Germinal center (tissue), 1 donor: ENCODE results near the gene CALD1.

Experiments
- DNase-seq: peaks from one replicate; pipeline ENCODE4 v3.0.0; 2012; ENCODE audit warnings: mixed read lengths, low spot score

CALD1 gene

DNA sequence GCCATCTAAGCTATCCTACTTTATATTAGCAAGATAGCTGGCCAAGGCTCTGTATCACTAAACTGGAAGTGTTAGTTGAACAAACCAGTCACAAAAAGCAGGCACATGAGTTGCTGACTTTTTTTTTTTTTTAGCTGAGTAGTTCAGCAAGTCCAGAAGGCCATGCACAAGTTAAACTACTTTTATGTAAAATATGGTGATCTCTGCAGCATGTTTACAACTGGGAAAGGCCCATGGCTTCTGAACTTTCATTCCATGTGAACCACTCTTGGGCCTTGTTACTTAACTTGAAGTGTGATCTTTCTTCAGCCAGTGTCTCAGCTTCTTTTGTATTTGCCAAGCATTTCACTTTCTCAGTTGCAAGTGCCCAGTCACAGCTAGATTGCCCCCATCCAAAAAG is 78.5 kb downstream of the CALD1 start:
- DNase-seq = no peak

DNA sequence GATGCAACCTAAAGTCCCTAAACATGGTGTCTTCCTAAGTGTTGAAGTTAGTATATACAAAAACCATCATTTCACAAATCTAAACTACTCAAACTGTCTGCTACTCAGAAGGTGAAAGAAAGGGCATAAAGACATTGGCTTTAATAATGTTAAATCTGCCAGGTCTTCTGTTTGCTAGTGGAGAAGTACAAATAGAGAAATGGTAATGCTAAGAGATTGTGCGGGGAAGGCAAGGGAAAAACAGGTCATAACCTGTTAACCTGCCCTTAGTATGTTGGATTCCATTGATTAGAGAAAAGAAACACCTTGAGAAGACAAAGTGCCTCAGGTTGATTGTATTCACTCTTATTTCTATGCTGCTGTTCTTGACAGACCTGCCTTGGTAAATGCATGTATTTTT is 80.3 kb downstream of the CALD1 start:
- DNase-seq = no peak

DNA sequence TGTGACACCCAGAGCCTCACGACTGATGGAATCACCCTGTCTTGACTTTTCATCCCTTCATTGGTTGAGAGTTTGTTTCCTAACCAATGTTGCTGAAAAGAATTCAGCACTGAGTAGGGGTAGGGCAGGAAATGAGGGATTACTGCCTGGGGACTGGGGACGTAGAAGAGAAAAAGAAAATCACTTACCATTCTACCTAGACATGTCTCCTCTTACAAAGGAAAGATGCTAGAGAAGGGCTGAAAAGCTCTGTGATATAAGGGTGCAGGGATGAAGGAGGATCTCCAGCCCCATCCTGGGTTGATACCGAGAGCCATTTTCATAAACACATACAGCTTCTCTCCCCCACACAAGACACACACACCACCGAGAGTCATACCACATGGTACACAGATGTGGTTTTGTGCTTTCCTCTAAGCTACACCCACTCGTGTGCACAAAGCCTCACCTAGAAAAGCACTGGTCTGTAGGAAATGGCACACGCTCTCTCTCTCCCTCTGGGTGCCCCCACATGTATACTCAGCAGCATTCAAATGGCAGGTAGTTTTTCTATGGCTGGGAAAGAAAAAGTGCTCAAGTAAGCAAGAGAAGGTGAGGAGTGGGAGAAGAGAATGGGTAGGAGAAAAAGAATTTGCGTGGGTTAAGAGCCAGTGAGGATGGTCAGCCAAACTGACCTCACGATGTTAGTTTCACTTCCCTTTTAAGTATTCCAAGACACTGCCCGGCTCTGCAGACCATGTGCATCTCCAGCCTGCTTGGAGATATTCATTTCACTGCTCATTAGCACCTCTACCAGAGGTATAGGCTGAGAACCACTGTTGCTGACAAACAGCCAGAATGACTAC is 85.8 kb downstream of the CALD1 start:
- no peak for DNase-seq

DNA sequence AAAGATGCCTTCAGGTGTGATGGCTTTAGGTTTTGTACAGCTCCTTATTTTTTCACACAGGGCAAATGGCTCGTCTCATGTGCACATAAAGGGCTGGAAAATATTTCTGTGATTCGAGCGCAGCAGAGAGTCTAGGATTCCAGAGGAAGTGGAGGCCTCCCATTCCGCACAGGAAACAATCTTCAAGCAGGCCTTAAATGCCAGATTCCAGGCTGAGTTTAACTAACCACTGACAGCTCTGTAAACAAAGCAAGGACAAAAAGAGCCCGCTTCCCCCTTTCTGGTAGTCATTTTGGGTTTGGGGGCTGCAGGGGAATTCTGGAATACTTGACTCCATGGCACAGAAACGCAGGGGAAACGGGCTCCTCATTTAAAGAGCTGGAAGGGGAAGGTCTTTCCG is 87.2 kb downstream of the CALD1 start:
- no peak for DNase-seq

DNA sequence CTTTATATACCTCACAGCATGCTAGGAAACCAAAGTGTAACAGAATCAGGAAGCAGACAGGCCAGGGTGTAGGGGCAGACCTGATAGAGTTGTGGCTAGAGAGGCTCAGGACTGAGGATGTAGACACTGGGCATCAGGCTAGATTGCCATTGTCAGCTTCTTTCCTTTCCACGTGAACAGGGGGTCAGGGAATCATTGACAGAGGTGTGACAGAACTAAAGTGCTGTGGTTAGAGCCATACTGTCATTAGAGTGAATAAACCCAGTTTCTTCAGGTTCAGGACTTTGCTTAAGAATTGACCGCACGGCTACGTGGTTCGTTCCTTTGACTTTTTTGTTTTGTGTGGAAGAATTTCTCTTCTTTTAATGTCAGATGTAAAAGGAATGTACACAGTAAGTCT is 90.7 kb downstream of the CALD1 start:
- DNase-seq = no peak

DNA sequence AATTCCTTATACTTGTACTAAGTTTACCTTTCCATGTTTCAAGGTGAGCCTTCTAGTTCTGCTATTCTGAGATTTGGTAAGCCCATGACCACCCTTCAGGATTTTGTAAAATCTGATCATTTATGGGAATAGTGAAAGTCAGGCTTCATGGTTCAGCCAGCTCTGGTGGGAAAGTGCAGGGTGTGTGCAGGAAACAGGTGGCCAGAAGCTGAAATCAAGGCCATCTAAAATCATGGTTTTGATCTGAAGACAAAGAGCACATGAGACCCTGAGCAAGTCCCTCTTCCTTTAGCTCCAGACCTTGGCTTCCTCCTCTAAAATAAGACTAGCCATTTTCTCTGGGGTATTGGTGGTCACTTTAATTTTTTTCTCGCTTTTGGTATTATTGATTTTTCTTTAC is 91.3 kb downstream of the CALD1 start:
- no peak for DNase-seq

DNA sequence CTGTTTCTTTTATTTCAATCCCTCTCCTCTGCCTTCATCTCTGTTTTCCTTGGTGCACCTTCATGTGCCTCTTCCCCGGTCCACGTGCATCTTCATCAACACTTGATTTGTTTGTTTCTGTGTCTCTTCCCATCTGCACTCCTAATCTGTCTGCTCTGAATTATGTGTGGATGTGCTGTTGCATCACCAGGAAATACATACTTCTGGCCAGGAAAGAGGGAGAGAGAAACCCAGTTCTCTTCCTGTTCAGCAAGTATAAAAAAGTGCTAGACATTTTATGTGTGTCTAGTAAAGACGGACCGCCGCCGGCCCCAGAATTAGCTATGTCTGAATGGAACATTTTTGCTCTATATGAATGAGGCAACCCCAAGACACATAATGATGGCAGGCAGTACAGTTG is 93.8 kb downstream of the CALD1 start:
- no peak for DNase-seq

DNA sequence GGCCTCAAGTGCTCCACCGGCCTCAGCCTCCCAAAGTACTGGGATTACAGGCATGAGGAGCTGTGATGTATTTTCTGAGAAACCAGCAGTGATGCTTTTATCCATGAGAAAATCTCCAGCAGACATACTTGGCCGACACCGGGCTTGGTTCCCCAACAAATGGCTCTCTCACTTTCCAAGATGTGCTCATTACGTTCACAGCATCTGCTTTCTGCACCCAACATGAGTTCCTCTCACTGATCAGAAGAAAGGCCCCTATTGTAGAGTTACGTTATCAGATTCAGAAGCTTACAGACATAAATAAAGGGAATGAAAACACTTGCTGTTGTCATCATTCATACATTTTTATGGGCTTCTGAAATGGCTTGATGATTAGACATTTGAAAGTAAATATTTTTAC is 95.0 kb downstream of the CALD1 start:
- no peak for DNase-seq

DNA sequence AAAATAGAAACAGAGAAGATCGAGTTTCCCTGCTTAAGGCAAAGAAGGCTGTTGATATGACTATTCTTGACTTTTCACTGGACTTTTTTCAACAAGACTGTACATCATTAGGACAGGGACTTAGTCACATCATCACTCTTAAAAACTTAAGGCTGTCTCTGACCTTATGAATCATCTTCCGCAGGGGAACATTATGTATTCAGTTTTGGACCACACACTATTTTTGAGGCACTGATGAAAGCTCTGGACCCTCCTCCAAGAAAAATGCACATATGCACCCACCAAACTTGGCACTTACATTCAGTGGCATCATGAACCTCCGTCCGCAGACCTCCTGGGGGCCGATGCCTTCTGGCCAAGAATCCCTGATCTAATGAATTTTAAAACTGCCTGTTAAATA is 96.4 kb downstream of the CALD1 start:
- DNase-seq = no peak

DNA sequence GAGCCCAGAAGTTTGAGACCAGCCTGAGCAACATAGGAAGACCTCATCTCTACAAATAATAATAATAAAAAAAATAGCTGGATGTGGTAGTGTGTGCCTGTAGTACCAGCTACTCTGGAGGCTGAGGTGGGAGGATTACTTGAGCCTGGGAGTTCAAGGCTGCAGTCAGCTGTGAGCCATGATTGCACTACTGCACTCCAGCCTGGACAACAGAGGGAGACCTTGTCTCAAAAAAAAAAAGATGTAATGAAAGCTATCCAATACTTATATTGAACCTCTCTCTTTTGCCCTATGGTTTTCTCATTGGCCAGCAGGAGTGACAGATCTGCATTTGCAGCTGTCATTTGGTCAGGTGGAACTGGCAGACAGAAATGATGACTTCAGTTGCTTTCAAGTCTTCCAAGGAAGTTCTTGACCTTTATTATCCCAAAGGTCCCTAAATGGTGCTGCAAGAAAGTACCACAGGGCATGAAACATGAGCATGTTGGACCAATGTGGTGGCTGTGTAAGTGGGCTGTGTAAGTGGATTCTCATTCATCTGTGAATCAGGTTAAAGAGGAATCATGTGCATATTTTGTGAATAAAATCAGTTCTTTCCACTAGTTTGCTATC is 99.4 kb downstream of the CALD1 start:
- no peak for DNase-seq

DNA sequence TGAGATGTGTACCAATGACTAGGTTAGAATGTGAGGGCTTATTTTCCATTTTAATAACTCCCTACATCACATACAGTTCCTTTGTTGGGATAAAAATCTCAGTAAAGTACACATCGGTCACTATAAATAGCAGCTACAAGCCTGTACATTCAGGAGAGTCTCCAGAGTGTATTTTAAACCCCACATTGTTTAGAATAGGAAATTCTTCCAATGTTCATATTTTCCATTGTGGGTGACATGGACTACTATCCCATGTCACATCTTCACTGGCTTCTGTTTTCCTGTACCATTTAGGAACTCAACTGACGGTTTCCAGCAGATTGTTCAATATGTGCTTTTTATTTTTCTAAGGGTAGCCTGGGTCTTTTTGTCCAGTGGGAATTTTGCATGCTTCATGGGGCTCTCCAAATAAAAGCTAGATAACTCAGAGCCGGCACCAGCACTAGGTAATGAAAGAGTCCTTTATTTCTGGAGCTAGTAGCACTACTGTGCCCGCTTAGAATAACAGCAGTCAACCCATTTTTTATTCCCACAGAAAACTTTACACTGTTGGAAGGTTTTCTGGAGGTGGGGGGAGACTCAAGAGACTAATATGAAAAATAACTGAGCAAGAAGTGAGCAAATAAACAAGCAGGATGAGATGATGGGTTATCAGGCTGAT is 100.5 kb downstream of the CALD1 start:
- DNase-seq = no peak

DNA sequence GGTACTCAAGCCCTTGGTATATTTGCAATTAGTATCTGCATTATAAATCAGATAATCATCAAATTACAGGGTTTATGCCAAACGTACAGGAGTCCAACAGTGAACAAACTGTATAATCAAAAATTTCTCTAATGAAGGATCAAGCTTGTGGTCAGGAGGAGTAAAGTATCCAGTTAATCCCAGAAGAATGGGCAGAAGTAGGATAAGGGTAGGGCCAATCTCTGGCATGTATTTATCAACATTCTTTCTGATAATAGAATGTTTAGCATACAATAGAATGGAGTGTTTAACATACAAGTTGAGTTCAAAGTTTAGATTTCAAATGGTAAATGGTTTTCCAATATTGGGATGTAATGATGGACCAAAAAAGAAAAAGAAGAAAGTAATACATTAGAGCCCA is 103.0 kb downstream of the CALD1 start:
- DNase-seq = no peak

DNA sequence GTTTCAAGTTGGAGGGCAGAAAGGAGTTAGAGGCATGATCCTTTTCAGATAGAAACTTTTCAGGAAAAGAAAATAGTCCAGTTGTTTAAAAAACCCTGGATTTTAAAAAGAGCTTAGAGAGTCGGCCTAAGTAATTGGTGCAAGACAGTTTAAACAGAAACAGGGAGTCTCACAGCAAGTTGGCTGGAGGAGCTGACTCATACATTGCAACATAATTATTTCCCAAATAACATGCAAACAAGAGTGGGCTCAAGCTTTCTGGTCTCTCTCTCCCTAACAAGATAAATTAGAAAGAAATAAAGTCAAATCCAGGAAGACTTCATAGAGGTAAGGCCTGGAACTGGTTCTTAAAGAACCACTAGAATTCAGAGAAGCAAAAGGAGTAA is 106.5 kb downstream of the CALD1 start:
- DNase-seq = no peak

DNA sequence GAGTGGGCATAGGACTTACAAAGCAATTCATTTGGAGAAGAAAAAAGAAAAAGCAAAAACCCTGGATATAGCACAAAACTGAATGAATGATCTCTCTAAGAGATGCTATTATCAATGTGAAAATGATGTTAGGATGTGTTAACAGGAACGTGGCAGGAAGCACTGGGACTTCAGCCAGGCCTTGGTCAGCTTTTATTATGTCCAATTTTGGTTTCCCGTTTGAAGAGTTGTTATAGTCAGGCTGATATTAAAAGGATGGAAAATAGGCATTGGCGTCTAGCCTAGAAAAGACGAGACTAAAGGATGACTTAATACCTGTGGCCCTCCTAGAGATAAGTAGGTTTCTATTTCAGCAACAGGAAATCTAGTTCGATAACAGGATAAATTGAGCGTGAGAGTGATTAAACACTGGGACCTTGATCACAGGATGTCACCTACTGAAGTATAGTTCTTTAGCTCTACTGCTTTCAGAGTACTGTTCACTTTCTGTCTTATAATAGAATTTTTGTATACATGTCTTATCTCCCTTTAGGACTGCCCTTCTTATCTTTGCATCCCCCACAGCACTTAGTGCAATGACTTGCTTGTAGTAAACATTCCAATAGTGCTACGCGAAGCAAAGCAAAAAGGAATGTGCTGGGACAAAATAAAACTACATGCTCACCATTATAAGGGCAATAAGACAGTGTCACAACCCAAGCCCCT is 107.1 kb downstream of the CALD1 start:
- no peak for DNase-seq

DNA sequence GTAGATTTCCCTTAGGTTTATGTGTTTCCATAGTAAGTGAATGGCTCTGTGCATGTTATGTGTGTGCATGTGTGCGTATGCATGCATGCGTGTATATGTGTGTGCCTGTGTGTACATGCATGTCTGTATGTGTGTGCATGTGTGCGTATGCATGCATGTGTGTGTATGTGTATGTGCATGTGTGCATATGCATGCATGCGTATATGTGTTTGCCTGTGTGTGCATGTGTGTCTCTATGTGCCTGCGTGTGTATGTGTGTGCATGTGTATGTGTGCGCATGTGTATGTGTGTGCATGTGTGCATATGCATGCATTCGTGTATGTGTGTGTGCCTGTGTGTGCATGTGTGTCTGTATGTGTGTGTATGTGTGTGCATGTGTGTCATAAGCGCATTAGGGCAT is 108.1 kb downstream of the CALD1 start:
- no peak for DNase-seq

DNA sequence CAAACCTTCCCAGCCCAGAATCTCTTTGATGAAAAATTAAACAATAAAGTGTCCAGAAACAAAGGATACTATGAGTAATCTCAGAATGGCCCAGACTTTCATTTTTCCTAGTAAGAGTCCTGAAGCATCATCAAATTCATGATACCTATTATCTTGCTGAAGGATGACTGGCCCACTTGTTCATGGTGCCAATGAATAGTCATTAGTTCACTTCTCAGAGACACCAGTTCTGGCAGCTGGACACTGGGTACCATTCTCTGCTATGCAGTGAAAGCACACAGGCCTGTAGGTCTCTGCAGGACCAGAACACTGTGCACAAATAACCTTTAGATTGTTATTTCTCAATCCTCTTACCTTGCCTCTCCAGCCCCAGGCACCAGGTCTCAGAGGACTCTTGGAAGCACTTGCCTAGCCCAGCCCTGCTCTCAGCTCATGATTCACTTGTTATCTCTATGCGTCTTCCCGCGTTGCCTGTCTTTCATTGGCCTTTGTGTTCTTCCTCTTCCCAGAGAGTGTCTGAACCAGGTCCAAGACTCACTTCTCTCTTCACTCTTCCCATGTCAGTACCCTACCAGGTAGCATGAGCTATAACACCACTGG is 108.8 kb downstream of the CALD1 start:
- DNase-seq = no peak

DNA sequence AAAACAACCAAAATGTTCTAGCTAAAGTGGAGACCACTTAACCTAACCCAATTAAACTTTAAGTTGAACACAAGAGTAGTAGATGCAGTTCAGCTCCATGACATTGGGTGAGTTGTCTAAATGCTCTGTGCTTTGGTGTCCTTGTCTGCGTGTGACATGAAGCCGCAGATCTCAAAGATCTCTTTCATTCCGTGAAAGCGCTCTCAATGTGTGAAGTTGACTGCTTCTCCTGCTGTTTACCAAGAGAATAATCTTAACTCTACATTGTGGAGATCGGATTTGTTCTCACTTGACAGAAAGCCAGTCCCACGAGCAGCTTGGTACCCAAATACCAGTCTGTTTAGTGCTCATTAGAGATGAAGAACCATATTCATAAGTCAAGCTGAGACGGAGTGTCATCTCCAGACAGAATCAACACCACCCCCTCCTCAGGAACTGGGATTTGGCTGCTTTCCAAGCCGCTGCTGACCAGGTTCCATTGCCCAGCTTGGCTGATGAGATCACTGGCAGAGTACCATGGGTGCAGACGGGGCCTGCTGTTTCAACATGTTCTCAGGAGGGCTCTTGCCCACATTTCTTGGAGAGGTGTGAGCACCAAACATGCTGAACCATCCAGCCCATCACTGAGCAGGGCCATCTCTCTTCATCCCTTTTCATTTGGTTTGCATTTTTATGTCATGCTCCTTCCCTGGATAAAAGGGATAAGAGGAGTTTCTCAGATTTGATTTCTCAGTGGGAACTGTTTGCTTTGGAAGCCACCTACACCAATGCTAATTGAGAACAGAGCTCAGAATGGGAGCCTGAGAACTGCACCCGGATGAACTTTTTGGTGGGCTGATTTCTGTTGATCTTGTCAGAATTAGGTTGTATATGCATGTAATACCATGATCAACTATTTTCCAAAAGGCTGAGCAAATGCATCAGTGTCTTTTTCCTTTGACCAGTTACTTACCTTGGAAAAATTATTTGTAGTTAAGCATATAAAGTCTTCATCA is 111.1 kb downstream of the CALD1 start:
- DNase-seq = no peak

DNA sequence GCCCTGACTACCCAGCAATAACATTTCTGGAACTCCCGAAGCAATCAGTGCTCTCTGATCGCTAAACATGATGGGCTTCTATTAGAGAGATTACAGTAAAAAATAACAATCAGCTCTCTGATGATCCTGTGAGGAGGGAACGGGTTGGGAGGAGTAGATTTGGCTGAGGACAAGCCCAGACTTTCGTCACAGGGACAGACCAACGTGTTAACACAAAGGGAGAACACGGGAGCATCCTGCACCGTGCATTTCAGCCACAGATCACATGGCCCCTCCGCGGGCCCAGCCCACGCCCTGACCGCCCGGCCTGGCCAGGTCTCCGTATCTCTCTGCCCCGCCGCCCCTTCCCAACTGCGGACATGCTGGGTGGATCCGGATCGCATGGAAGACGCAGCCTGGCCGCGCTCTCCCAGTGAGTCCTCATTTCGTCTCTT is 111.8 kb downstream of the CALD1 start:
- DNase-seq = no peak

DNA sequence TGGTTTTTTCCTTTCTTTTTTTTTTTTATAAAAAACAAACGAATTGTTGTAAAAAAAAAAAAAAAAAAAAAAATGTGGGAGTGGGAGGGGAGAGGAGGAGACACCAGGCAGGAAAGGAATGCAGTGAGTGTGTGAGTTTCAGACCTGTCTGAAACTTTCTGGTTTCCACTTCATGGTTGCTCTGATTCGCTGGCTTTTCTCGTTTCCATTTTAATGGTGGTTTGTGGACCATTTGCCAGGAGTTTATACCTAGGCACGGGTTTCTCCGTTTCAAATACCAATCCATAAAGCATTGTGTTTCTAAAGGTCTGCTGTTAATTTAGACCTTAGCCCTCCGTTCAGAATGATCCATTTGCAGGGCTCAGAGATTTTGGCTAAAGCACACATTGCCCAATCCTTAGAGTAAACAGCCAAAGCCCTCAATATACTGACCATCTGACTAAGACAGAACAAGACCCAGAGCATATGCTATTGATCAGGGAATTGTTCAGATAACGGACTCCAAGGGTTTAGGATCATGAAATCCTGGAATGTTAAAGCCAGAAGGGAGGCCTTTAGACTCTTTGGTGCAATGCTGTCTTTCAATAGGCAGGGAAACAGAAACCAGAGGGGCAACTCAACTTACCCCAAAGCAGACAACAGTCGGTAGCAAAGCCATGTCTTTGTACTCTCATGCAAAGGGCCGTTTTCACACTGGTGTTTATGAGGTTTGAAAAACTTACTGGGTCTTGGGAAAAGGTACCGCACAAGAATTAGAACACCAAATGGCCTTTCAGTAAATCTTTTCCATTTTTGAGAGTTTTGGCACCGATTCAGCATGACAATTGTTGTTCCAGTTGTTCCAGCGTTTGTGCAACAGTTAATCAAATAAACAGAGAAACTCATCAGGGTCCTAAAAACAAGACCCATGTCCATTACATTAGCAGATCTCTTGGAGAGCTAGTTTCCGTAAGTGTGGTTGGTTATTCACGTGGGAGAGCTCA is 112.6 kb downstream of the CALD1 start:
- DNase-seq = no peak

DNA sequence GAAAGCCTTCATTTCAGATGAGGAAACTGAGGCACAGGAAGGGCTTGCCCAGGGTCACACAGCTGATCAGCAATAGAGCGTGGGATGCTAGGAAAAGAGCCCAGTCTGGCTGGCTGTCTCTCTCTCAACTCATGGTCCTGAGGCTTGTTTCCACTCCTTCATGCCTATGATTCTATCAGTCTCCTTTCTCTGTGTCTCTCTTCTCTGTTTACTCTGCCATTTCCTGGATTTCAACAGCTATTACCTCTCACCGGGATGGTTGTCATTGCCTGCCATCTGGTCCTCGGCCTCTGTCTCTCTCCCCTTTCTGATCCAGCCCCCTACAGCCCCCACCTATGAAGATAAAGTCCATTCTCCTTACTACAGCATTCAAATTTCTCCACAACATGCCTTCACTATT is 113.5 kb downstream of the CALD1 start:
- DNase-seq = no peak
